Measurements from ENCODE around the gene RNASE4.

The RNASE4 gene

DNA sequence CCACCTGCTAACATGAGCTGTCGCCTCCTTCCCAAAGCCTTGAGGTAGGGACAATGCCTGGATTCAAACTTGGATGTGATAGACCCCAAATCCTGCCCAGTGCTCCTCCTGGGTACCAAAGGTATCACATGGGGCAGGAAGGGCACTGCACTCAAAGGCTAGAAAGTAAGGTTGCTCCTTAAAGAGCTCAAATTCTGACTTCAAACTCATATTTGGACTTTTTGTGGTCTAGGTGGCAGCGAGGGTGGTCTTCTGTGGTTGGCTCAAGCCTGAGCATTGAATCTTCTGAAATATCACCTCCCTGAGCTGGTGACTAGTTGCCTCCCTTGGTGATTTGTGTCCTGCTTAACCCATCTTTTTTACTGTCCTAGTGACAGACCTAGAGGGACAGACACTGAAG is 8.3 kb upstream of the RNASE4 start:
- DNase-seq, result no peak

GRCh38 chr14:20679907-20680306 is 4.5 kb upstream of the RNASE4 start:
- peak; percentile 40 for DNase-seq

GRCh38 chr14:20680363-20680762 is 4.0 kb upstream of the RNASE4 start:
- DNase-seq, result no peak

GRCh38 chr14:20680843-20681347 is 3.5 kb upstream of the RNASE4 start:
- DNase-seq, result no peak

DNA sequence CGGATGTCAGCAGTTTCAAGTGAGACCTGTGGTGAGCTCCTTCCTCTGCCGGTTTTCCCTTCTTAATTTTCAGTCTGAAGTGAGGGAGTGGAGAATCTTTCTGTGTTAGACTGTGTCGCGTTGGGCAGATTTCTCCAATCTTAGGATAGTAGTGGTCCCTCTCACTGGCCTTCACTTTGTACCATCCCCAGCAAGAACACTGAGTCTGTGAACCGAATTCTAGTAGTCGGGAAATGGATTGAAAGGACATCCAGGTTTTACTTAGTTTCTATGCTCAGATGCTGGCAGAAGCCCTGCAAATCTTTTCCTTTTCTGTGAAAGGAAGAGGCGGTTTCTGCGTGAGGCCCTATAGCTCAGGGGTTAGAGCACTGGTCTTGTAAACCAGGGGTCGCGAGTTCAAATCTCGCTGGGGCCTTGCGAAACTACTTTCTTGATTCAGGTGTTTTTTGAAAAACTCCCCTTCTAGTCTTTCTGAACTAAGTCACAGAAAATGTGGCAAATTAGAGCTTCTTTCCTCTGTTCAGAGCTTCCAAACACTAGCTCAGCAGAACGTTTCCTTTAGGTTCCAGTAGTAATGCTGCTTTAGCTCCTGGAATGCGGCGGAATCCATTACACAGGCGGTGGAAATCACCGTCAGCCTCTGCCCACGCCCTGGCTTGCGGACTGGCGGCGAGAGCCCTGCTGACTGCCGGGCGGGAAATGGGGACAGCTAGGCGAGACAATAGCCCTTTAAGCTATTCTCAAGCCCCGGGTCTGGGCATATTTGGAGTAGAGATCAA is 2.8 kb upstream of the RNASE4 start:
- DNase-seq, result peak; percentile 95

DNA sequence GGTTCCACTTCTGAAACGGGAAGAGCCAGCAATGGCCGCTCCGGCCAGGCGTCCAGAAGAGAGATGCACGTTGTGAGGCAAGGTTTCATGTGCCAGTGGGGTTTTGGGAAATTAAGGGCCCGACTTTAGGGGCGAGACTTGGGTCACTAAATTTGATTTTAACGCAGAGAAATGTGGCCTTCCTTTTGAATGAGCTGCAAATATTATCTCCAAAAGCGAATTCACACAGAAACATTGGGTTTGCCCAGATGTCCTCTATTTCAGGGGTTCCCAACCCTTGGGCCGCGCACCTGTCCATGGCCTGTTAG is 2.3 kb upstream of the RNASE4 start:
- DNase-seq, result no peak

- DNase-seq, result peak; percentile 82
Observed at GRCh38 chr14:20682435-20683124, 1.8 kb upstream of the RNASE4 start.

- peak; percentile 91 for DNase-seq
Observed at GRCh38 chr14:20683125-20683890, 1.1 kb upstream of the RNASE4 start.

- no peak for DNase-seq
Observed at GRCh38 chr14:20684662-20685456, 499 bp downstream of the RNASE4 start.

DNA sequence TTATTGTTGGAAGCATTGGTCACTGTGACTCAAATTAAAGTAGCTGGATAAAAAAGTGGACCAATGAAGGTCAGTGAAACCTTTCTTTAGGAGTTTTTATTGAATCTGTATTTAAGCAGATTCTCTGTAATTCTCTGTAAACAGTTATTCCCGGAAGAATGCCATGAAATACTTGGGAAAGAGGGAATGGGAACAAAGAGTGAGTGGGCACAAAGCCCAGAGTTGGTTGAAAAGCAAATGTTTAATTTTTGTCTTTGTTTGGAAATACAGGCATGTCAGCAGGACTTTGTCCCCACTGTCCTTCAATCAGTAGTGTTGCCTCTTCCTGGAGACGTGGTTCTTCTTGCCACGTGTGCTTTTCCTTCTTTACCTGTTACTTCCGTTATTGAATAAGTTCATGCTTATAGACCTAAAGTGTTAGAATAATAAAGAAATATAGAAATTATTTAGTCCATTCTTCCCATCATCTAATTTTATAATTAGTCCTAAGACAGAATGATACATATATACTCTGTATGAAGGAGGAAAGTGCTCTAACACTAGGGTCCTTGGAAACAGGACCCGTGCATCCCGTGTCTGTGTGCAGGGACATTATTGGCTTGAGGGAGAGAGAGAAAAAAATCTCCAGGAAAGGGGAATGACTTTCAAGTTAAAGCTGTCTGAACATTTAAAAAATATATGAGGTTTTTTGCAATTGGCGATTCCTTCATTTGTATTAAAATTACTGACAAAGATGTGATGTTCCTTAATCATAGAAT is 2.2 kb downstream of the RNASE4 start:
- no peak for DNase-seq

DNA sequence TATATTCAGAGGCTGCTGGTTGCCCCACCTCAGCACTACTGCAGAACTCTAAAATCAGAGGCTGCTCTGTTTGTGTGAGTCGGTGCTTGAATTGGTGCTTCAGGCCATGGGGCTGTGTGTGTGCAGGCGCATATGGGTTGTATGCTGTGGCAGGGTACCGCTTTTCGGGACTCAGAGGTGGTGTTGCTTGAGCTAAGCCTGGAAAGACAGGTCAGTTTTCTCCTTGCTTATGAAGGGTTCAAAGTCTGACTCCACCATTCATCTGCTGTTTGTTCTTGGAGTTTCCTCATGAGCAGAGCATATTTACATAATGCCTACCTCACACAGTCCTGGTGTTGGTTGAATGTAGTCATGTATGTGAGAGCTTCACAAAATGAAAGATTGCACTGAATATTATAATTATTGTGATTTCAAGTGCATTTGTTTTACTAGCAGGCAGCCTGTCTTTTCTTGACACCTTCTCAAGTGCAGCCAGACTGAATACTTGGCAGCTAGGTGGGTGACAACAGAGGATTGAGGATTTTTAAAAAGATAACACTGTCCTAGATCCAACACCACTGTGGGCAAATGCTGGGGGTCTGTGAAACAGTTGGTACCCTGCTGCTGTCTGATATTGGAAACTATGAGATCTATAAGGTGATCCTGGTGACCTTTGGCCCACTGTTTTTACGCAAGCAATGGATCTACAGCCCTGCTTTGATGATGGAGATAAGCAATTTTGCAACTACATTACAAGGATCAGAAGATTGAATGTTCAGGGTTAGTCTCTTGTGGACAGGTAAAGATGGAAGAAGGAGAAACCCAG is 3.2 kb downstream of the RNASE4 start:
- DNase-seq, result no peak

DNA sequence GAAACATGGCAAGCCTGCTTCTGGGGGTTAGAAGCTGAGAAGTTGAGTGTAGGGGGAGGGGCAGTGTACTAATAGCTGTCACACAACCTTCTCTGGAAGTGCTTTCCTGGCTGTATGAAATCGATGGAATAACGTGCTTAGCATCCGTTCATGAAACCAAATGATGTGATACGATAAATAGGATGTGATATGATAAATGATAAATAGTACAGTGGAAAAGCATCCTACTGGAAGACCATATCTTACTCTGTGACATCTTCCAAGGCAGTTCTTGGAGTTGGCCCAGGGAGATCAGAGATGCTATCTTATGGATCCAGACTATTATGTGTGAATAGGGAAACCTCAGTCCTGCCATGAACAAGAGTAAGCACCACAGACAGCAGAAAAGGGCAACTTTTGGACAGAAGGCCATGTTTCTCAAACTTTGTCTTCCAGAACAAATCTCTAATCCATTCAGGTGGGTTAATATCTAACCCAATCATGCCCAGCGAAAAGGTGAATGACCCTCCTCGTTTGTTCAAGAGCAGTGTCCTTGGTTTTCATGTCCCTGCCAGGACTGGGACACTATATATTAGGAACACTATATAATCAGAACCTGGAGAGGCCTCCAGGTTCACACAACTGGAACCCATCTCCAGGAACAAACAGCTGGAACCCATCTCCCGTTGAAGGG is 3.9 kb downstream of the RNASE4 start, which contains the start of gene ANG:
Gene ANG, plus strand, starts transcription at position 598 of the 673 bp plus-strand sequence. CDS start 4,801 bp downstream, outside the sequence.
- no peak for DNase-seq

GRCh38 chr14:20690848-20691640 is 6.7 kb downstream of the RNASE4 start:
- peak; percentile 34 for DNase-seq

GRCh38 chr14:20692116-20692751 is 7.9 kb downstream of the RNASE4 start:
- no peak for DNase-seq

- DNase-seq, result no peak
Observed at GRCh38 chr14:20696764-20697163, 12.4 kb downstream of the RNASE4 start.

GRCh38 chr14:20697273-20698017 is 13.1 kb downstream of the RNASE4 start:
- peak; percentile 68 for DNase-seq

DNA sequence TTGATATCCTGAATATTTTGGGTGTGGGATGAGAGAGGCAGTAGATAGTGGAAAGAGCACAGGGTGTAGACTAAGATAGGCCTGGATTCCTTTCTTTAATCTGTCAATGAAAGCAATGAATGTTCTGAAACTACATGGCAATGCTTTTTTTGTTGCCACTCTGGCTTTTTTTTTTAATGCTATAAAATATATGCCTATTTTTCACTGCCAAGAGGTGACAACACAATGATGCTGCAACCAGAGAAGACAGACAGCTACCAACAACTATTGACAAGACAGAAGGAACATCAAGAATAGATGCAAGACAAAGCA is 13.6 kb downstream of the RNASE4 start:
- no peak for DNase-seq

GRCh38 chr14:20698934-20699333 is 14.6 kb downstream of the RNASE4 start:
- DNase-seq, result no peak
